Kidney epithelial cell (primary cell): ENCODE results near the gene WRAP53. TPM values are rescaled to one million over a fixed set of nuclear protein-coding genes. Genes with fewer than 3 reads are reported as not detected.

Experiments
- DNase-seq: peaks from one replicate; pipeline ENCODE4 v3.0.0-alpha.2; 2010; ENCODE audit warnings: low read depth
- H3K27me3 ChIP-seq: 2 replicates; pipeline ENCODE4 v1.6.0; 2011; ENCODE audit warnings: low read length; ENCODE audit not compliant: control insufficient read depth, insufficient read depth
- H3K36me3 ChIP-seq: 2 replicates; pipeline ENCODE4 v1.5.1; 2011; ENCODE audit warnings: low read length; ENCODE audit not compliant: control insufficient read depth, insufficient read depth
- H3K4me3 ChIP-seq: 2 replicates; pipeline ENCODE4 v1.5.1; 2011; ENCODE audit warnings: low read depth, mild to moderate bottlenecking, control low read depth, low read length
- total RNA-seq: library from RNA; depleted of rRNA; stranded (reverse); fragments of >200 nt; gene quantifications from 2 replicates; pipeline ENCODE4 v1.2.3, GENCODE V29; 2015
- TF ChIP-seq, protein P1 (sequence below): IDR thresholded peaks from 2 replicates; pipeline ENCODE4 v1.5.1; 2011; ENCODE audit warnings: mild to moderate bottlenecking, moderate library complexity, low read length, control low read depth, inconsistent platforms; ENCODE audit not compliant: insufficient read depth, poor library complexity, severe bottlenecking

WRAP53 gene
- total RNA-seq, 1 donor from 2014 or later, result 13.3 TPM

DNA sequence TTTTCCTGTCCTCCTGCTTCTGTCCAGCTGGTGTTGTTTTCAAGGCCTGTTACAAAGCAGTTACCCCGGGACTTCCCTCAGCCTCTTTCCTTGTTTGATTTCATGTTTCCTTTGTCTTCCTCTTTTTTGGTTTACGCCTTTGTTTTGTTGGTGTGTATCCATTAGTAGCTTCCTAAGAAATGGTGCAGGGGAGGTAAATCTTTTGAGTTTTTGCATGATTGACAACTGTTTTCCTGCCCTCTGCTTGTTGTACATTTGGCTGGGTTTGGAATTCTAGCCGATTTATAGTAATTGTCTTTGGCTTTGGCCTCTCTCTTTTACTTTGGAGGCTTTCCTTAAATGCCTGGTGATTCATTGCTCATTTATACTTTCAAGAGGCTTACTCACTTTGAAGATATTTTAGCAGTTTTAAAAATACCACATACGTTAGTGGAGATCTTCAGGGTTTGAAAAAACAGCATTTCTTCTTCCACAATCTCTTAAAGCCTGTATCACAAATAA lies 62.1 kb downstream of the WRAP53 start:
- H3K4me3 ChIP-seq, result no peak overlapping the region
- H3K36me3 ChIP-seq, result no peaks in the 10 kb centered on the region
- no peaks in the 10 kb centered on the region for H3K27me3 ChIP-seq
- peak; percentile 69 for DNase-seq
- TF ChIP-seq, protein P1, sequence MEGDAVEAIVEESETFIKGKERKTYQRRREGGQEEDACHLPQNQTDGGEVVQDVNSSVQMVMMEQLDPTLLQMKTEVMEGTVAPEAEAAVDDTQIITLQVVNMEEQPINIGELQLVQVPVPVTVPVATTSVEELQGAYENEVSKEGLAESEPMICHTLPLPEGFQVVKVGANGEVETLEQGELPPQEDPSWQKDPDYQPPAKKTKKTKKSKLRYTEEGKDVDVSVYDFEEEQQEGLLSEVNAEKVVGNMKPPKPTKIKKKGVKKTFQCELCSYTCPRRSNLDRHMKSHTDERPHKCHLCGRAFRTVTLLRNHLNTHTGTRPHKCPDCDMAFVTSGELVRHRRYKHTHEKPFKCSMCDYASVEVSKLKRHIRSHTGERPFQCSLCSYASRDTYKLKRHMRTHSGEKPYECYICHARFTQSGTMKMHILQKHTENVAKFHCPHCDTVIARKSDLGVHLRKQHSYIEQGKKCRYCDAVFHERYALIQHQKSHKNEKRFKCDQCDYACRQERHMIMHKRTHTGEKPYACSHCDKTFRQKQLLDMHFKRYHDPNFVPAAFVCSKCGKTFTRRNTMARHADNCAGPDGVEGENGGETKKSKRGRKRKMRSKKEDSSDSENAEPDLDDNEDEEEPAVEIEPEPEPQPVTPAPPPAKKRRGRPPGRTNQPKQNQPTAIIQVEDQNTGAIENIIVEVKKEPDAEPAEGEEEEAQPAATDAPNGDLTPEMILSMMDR, result no peak

Other genes starting within 250 kb of the WRAP53 start
- 1.5 and 1.8 TPM in 2 replicates for gene FGF11, start 249.0 kb upstream of the WRAP53 start, total RNA-seq
- gene CHRNB1, start 243.4 kb upstream of the WRAP53 start, total RNA-seq, result 19.0 and 21.6 TPM in 2 replicates
- gene ZBTB4, start 208.8 kb upstream of the WRAP53 start, total RNA-seq, result 26.3 and 28.3 TPM in 2 replicates
- not detected in 2 replicates for gene SLC35G6, start 207.0 kb upstream of the WRAP53 start, total RNA-seq
- gene POLR2A, start 204.1 kb upstream of the WRAP53 start, total RNA-seq, result 56.9 and 57.8 TPM in 2 replicates
- gene TNFSF12, start 139.4 kb upstream of the WRAP53 start, total RNA-seq, result 9.0 and 9.4 TPM in 2 replicates
- gene TNFSF13, start 129.7 kb upstream of the WRAP53 start, total RNA-seq, result 13.5 and 14.3 TPM in 2 replicates
- gene SENP3, start 126.6 kb upstream of the WRAP53 start, total RNA-seq, result 107 and 109 TPM in 2 replicates
- gene CD68, start 108.8 kb upstream of the WRAP53 start, total RNA-seq, result 7.4 and 8.7 TPM in 2 replicates
- gene MPDU1, start 104.6 kb upstream of the WRAP53 start, total RNA-seq, result 161 and 187 TPM in 2 replicates
- gene SOX15, start 98.4 kb upstream of the WRAP53 start, total RNA-seq, result 1.8 and 3.4 TPM in 2 replicates
- gene FXR2, start 73.6 kb upstream of the WRAP53 start, total RNA-seq, result 43.0 and 45.7 TPM in 2 replicates
- gene SAT2, start 60.7 kb upstream of the WRAP53 start, total RNA-seq, result 61.6 and 76.0 TPM in 2 replicates
- gene SHBG, start 58.3 kb upstream of the WRAP53 start, total RNA-seq, result 0.79 TPM in 1 of 2 replicates, not detected in the other
- not detected in 2 replicates for gene ATP1B2, start 37.6 kb upstream of the WRAP53 start, total RNA-seq
- 154 and 168 TPM in 2 replicates for gene TP53, start 987 bp upstream of the WRAP53 start, total RNA-seq
- gene EFNB3, start 16.7 kb downstream of the WRAP53 start, total RNA-seq, result 4.7 and 5.5 TPM in 2 replicates
- gene DNAH2, start 29.3 kb downstream of the WRAP53 start, total RNA-seq, result 0.04 TPM in 1 of 2 replicates, not detected in the other
- gene KDM6B, start 145.7 kb downstream of the WRAP53 start, total RNA-seq, result 15.6 and 20.4 TPM in 2 replicates
- gene TMEM88, start 166.6 kb downstream of the WRAP53 start, total RNA-seq, result 3.5 and 4.3 TPM in 2 replicates
- 50.5 and 51.0 TPM in 2 replicates for gene NAA38, start 169.1 kb downstream of the WRAP53 start, total RNA-seq
- 5.3 and 7.4 TPM in 2 replicates for gene CYB5D1, start 169.5 kb downstream of the WRAP53 start, total RNA-seq
- gene CHD3, start 200.3 kb downstream of the WRAP53 start, total RNA-seq, result 36.2 and 42.4 TPM in 2 replicates
- 1.5 and 3.9 TPM in 2 replicates for gene RNF227, start 227.8 kb downstream of the WRAP53 start, total RNA-seq
- gene KCNAB3, start 241.4 kb downstream of the WRAP53 start, total RNA-seq, result 0.29 and 0.62 TPM in 2 replicates
- gene TRAPPC1, start 243.5 kb downstream of the WRAP53 start, total RNA-seq, result 45.5 and 51.6 TPM in 2 replicates
- 19.2 and 20.1 TPM in 2 replicates for gene CNTROB, start 243.7 kb downstream of the WRAP53 start, total RNA-seq